PFSK-1 (cell line): ENCODE results near the gene NYAP2.

Source experiments
- SIN3A ChIP-seq: IDR thresholded peaks from 2 replicates; pipeline ENCODE4 v1.6.1; 2012; ENCODE audit warnings: mild to moderate bottlenecking, low read length, moderate library complexity, borderline replicate concordance; ENCODE audit not compliant: insufficient read depth
- TAF1 ChIP-seq: IDR thresholded peaks from 2 replicates; pipeline ENCODE4 v1.6.1; 2012; ENCODE audit warnings: low read length, control low read depth, borderline replicate concordance; ENCODE audit not compliant: insufficient read depth

DNA sequence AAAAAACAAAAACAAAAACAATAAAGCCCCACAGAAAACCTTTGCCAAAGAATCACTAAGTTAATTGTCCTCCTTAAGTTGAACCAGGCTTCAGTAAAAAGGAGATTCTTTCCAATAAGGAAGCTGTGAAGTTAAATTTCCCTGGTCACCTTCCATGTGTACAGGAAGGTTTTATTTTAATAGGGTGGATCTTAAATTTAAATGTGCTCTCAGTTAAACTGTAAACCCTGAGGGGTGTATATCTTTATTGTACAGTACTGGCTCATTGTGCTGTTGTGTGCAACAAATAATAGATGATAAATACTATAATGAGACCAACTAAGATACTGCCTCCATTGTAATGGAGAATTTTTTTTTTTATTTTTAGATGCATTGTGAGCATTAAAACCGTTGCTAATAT is 97.1 kb downstream of the NYAP2 start:
- TF ChIP-seq TAF1 (no peak), SIN3A (no peak)
